Measurements from ENCODE around the gene MRPS6. TPM values are rescaled to one million over a fixed set of nuclear protein-coding genes. Genes with fewer than 3 reads are reported as not detected.

Gene MRPS6
- total and polyA plus RNA-seq, 2 experiments from 2014 or later, result 54.9 to 201 TPM

DNA sequence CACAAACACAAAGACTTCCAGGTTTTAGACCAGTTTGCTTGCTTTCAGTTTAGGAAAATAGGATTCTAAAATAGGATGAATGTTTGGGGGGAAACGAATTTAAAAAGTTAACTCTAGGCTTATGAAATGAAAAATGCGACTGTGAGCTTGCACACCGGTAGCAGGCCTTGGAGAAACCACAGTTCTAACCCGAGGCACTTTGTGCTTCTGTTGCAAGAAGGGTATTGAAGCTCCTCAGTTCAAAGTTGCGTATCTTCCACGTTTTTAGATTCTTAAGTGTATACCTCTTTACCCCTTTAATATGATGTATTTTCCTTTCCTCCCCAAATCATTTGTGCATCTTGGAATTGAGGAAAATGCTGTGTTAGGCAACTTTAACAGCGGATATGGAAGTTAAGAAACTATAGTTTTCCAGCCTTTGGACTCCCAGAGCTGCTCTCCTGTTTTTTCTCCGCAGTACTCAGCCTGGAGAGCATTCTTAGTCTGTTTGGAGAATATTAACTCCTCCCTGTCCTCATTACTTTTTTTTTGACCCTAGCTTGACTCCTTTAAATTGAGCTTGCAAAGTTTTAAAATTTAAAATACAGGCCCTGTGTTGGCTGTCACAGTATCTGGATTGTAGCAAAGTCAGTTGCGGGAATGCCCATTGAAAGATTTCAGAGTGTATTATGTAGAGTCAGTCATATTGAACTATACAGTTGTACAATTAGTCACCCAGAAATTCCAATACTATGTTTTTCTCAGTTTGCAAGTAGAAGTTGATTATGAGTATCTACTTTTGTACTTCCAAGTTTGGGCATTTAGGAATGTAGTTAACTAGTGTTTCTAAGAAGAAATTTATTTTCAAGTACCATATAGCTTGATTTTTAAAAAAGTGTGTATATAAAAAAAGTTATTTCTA, 2.6 kb downstream of the MRPS6 start:
- Histone ChIP-seq H3K9me3 (ENCODE audit: low read depth) (no peaks in the 10 kb centered on the region), H3K9me2 (replicated peaks; ENCODE audit: insufficient read depth) (no peaks in the 10 kb centered on the region), H3K79me2 (peaks cover 70% of the 10 kb centered on the region), H3K27ac (peak overlapping the region; percentile 92), H3K4me2 (peak overlapping the region; percentile 88), H3K4me3 (peak overlapping the region; percentile 69), H3K27me3 (no peaks in the 10 kb centered on the region), H3K4me1 (ENCODE audit: insufficient read depth) (peaks cover 27% of the 10 kb centered on the region), H4K20me1 (ENCODE audit: insufficient read depth, poor library complexity, severe bottlenecking) (peaks cover 44% of the 10 kb centered on the region), H3K36me3 (replicated peaks; ENCODE audit: insufficient read depth, low read depth) (no peaks in the 10 kb centered on the region), H2AFZ (no peak overlapping the region)
- 52% methylated on average over 9 of the region's 9 CpGs for WGBS (ENCODE audit: low lambda C conversion rate, missing lambda C conversion rate)
- DNase-seq (ENCODE audit: low spot score), result no peak
- TF ChIP-seq, protein P1, sequence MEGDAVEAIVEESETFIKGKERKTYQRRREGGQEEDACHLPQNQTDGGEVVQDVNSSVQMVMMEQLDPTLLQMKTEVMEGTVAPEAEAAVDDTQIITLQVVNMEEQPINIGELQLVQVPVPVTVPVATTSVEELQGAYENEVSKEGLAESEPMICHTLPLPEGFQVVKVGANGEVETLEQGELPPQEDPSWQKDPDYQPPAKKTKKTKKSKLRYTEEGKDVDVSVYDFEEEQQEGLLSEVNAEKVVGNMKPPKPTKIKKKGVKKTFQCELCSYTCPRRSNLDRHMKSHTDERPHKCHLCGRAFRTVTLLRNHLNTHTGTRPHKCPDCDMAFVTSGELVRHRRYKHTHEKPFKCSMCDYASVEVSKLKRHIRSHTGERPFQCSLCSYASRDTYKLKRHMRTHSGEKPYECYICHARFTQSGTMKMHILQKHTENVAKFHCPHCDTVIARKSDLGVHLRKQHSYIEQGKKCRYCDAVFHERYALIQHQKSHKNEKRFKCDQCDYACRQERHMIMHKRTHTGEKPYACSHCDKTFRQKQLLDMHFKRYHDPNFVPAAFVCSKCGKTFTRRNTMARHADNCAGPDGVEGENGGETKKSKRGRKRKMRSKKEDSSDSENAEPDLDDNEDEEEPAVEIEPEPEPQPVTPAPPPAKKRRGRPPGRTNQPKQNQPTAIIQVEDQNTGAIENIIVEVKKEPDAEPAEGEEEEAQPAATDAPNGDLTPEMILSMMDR (IDR thresholded peaks at IDR 0.05; ENCODE audit: poor library complexity), result no peak
- TF ChIP-seq EZH2phosphoT487 (IDR thresholded peaks at IDR 0.05; ENCODE audit: low read depth, severe bottlenecking, unreplicated experiment), result no peak
- TF ChIP-seq EZH2 (IDR thresholded peaks at IDR 0.05; ENCODE audit: borderline replicate concordance), result no peak

DNA sequence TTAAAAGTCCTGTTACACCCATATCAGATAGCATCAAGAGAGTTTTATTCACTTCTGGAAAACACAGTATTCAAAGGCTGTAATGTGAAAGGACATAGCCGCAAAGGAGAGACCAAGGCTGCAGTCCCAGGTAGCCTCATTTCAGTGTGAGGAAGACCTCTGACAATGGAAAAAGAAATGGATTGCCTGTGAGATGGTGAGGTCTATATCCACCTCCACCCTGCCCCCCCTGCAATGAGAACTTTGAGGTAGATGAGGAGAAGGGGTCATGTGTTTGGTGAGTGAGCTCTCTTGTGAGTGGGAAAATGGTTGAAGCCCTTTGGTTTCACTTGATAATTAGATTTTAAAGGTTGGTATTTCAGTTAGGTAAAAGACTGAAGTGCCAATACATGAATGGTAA, 3.5 kb downstream of the MRPS6 start:
- no peaks in the 10 kb centered on the region for H3K9me2 ChIP-seq (replicated peaks; ENCODE audit: insufficient read depth)
- peaks cover 32% of the 10 kb centered on the region for H3K4me1 ChIP-seq (ENCODE audit: insufficient read depth)
- H2AFZ ChIP-seq, result no peak overlapping the region
- H3K79me2 ChIP-seq, result peaks cover 78% of the 10 kb centered on the region
- H3K27me3 ChIP-seq, result no peaks in the 10 kb centered on the region
- H4K20me1 ChIP-seq (ENCODE audit: insufficient read depth, poor library complexity, severe bottlenecking), result peaks cover 49% of the 10 kb centered on the region
- H3K4me3 ChIP-seq, result no peak overlapping the region
- H3K36me3 ChIP-seq (replicated peaks; ENCODE audit: insufficient read depth, low read depth), result no peaks in the 10 kb centered on the region
- 93% methylated on average over 1 of the region's 1 CpG for WGBS (ENCODE audit: low lambda C conversion rate, missing lambda C conversion rate)
- no peaks in the 10 kb centered on the region for H3K9me3 ChIP-seq (ENCODE audit: low read depth)
- TF ChIP-seq EZH2phosphoT487 (IDR thresholded peaks at IDR 0.05; ENCODE audit: low read depth, severe bottlenecking, unreplicated experiment), result no peak
- DNase-seq (ENCODE audit: low spot score), result no peak
- peak overlapping the region; percentile 92 for H3K27ac ChIP-seq
- peak overlapping the region; percentile 88 for H3K4me2 ChIP-seq

DNA sequence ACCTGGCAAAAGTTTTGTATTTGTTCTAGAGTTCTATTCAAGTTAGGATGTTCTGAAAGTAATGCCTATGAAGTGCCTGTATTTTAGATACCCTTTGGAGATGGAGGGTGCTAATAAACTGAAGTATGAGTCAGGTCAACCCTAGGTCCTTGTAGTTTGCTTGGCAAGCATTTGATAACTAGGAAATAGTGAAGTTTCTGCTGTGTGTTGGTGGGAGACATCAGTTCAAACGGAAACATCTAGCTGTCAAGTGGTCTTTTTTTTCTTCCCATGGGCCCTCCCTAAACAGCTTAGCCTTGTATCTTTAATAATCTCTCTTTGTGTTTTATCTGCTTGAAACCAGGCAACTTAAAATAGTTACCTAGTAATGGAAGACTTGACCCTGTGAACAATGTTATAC, 4.5 kb downstream of the MRPS6 start:
- Histone ChIP-seq H3K27ac (no peak overlapping the region), H3K4me1 (ENCODE audit: insufficient read depth) (peaks cover 41% of the 10 kb centered on the region), H3K36me3 (replicated peaks; ENCODE audit: insufficient read depth, low read depth) (no peaks in the 10 kb centered on the region), H3K9me3 (ENCODE audit: low read depth) (no peaks in the 10 kb centered on the region), H3K4me2 (peak overlapping the region; percentile 88), H3K27me3 (no peaks in the 10 kb centered on the region), H2AFZ (no peak overlapping the region), H4K20me1 (ENCODE audit: insufficient read depth, poor library complexity, severe bottlenecking) (peaks cover 53% of the 10 kb centered on the region), H3K79me2 (peaks cover 89% of the 10 kb centered on the region), H3K9me2 (replicated peaks; ENCODE audit: insufficient read depth) (no peaks in the 10 kb centered on the region), H3K4me3 (no peak overlapping the region)
- TF ChIP-seq EZH2 (IDR thresholded peaks at IDR 0.05; ENCODE audit: borderline replicate concordance) (no peak), EZH2phosphoT487 (IDR thresholded peaks at IDR 0.05; ENCODE audit: low read depth, severe bottlenecking, unreplicated experiment) (no peak)
- TF ChIP-seq, protein P1 (IDR thresholded peaks at IDR 0.05; ENCODE audit: poor library complexity), result no peak
- 47% methylated on average over 1 of the region's 1 CpG for WGBS (ENCODE audit: low lambda C conversion rate, missing lambda C conversion rate)
- no peak for DNase-seq (ENCODE audit: low spot score)

DNA sequence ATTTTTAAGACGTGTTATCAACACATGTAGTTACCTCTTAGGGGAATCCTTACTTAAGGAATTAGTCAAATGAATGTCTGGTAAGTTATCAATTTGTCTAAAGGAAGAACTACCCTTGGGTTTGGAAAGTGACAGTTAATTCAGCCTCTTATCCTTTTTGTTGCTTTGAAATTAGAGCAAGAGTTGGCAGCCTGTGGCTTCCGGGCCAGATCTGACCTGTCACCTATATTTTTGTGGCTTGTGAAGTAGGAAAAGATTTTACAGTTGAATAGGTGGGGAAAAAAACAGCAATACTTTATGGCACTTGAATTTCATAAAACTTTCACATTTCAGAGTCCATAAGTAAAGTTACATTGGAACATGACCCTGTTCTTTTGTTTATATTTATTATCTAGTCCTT, 5.5 kb downstream of the MRPS6 start:
- 86% methylated on average over 2 of the region's 2 CpGs for WGBS (ENCODE audit: low lambda C conversion rate, missing lambda C conversion rate)
- no peaks in the 10 kb centered on the region for H3K9me3 ChIP-seq (ENCODE audit: low read depth)
- H3K36me3 ChIP-seq (replicated peaks; ENCODE audit: insufficient read depth, low read depth), result no peaks in the 10 kb centered on the region
- H3K4me1 ChIP-seq (ENCODE audit: insufficient read depth), result peaks cover 41% of the 10 kb centered on the region
- H3K4me2 ChIP-seq, result peak overlapping the region; percentile 24
- H3K79me2 ChIP-seq, result peaks cover 99% of the 10 kb centered on the region
- peaks cover 54% of the 10 kb centered on the region for H4K20me1 ChIP-seq (ENCODE audit: insufficient read depth, poor library complexity, severe bottlenecking)
- no peaks in the 10 kb centered on the region for H3K27me3 ChIP-seq
- H3K9me2 ChIP-seq (replicated peaks; ENCODE audit: insufficient read depth), result no peaks in the 10 kb centered on the region
- peak overlapping the region; percentile 1 for H3K27ac ChIP-seq
- no peak for DNase-seq (ENCODE audit: low spot score)
- no peak overlapping the region for H3K4me3 ChIP-seq
- TF ChIP-seq, protein P1 (IDR thresholded peaks at IDR 0.05; ENCODE audit: poor library complexity), result no peak
- TF ChIP-seq EZH2phosphoT487 (IDR thresholded peaks at IDR 0.05; ENCODE audit: low read depth, severe bottlenecking, unreplicated experiment) (no peak), EZH2 (IDR thresholded peaks at IDR 0.05; ENCODE audit: borderline replicate concordance) (no peak)
- no peak overlapping the region for H2AFZ ChIP-seq

Data from hepatocyte (in vitro differentiated cells).